ENCODE measurements around the gene FBXW11.

Gene FBXW11

GRCh38 chr5:171861381-171861780 lies 145.1 kb downstream of the FBXW11 start:
- DNase-seq: no peak

GRCh38 chr5:171858303-171858702 lies 148.1 kb downstream of the FBXW11 start:
- DNase-seq: no peak

GRCh38 chr5:171857489-171857876 lies 149.0 kb downstream of the FBXW11 start:
- DNase-seq: no peak

GRCh38 chr5:171855798-171856763 lies 150.4 kb downstream of the FBXW11 start:
- no peak for DNase-seq

GRCh38 chr5:171855265-171855664 lies 151.2 kb downstream of the FBXW11 start:
- DNase-seq: no peak

GRCh38 chr5:171852255-171852681 lies 154.2 kb downstream of the FBXW11 start:
- no peak for DNase-seq

- no peak for DNase-seq
Observed at GRCh38 chr5:171851251-171851650, 155.2 kb downstream of the FBXW11 start.

- peak; percentile 16 to 35 for DNase-seq
Observed at GRCh38 chr5:171850324-171850947, 156.0 kb downstream of the FBXW11 start.

- no peak for DNase-seq
Observed at GRCh38 chr5:171849585-171850323, 156.7 kb downstream of the FBXW11 start.

GRCh38 chr5:171848911-171849520 lies 157.4 kb downstream of the FBXW11 start:
- no peak for DNase-seq

GRCh38 chr5:171848486-171848885 lies 158.0 kb downstream of the FBXW11 start:
- no peak for DNase-seq

GRCh38 chr5:171848006-171848405 lies 158.4 kb downstream of the FBXW11 start:
- no peak for DNase-seq

- DNase-seq: no peak
Observed at GRCh38 chr5:171847026-171847425, 159.4 kb downstream of the FBXW11 start.

GRCh38 chr5:171846323-171846722 lies 160.1 kb downstream of the FBXW11 start:
- DNase-seq: peak; percentile 25 to 38

GRCh38 chr5:171845857-171846256 lies 160.6 kb downstream of the FBXW11 start:
- DNase-seq: peak; percentile 11 to 41

GRCh38 chr5:171845040-171845630 lies 161.3 kb downstream of the FBXW11 start:
- no peak for DNase-seq

GRCh38 chr5:171842777-171843328 lies 163.6 kb downstream of the FBXW11 start:
- no peak for DNase-seq

GRCh38 chr5:171841984-171842776 lies 164.3 kb downstream of the FBXW11 start:
- DNase-seq: no peak

- DNase-seq: no peak
Observed at GRCh38 chr5:171840711-171841522, 165.5 kb downstream of the FBXW11 start.

- peak; percentile 29 to 66 for DNase-seq
Observed at GRCh38 chr5:171840066-171840465, 166.4 kb downstream of the FBXW11 start.

Measured in SHP77 (cell line).